KOPT-K1 (cell line): ENCODE measurements around the gene TASP1.
"Not testable (repeated sequence)": the region's sequence is repeated elsewhere in the genome, so short reads cannot be mapped to it uniquely, and the experiment has no call there.

Experiments
- H3K27ac ChIP-seq: fragments of 200-600 bp; sonication (generic); 2 replicates; pipeline ENCODE4 v1.5.1; 2016; ENCODE audit warnings: antibody characterized with exemption, mild to moderate bottlenecking, low read depth, low read length; ENCODE audit not compliant: poor library complexity, severe bottlenecking
- H3K36me3 ChIP-seq: fragments of 200-600 bp; sonication (generic); 2 replicates; pipeline ENCODE4 v1.5.1; 2017; ENCODE audit warnings: antibody characterized with exemption, mild to moderate bottlenecking, low read length, moderate library complexity; ENCODE audit not compliant: insufficient read depth
- H3K9me3 ChIP-seq: fragments of 200-600 bp; sonication (generic); 2 replicates; pipeline ENCODE4 v1.5.1; 2017; ENCODE audit warnings: antibody characterized with exemption, low read length, mild to moderate bottlenecking; ENCODE audit not compliant: insufficient read depth, poor library complexity, severe bottlenecking

TASP1 gene

DNA sequence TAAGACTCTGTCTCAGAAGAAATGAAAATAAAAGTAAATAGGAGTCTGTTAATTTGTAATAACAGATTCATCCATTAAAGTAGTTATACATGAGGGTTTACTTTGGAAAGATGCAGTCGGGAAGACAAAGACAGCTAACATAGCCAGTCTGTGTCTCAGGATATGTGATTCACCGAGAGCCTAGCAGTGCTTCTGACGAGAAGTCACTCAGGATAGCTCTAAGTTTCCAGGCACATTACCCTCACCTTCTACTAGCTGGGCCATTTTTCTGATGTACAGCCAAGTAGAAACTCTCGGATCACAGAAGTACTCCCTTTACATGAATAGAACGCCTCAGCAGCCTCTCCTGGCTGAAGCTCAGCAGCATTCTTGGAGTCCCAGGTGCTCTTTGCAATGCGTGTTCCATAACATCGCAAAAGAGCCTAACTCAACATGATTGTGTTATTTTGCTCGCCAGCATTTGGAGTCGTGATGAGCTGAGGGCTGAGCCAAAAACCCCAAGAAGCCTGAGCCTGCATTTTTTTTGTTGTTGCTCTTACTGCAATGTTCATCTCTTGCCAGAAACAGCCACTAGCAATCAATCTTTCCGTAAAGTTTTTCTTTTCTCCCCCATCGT is 22.4 kb upstream of the TASP1 start:
- no peaks in the 10 kb centered on the region for H3K9me3 ChIP-seq
- H3K36me3 ChIP-seq: no peaks in the 10 kb centered on the region

DNA sequence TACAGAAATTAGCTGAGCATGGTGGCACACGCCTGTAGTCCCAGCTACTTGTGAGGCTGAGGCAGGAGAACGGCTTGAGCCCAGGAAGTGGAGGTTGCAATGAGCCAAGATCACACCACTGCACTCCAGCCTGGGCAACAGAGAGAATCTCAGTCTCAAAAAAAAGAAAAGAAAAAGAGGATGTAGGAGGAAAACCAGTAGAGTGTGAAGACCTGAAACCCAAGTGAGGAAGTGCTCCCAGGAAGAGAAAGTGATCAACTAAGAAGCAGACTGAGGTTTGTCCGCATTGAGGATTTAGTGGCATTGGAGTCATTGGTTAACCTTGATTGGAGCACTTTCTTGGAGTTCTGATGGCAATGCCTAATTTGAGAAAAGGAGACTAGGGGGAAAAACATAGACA is 20.6 kb upstream of the TASP1 start:
- no peak overlapping the region for H3K27ac ChIP-seq
- no peaks in the 10 kb centered on the region for H3K9me3 ChIP-seq
- H3K36me3 ChIP-seq: no peaks in the 10 kb centered on the region

More for the DNA sequence above, 22.4 kb upstream of the TASP1 start:
- no peak overlapping the region for H3K27ac ChIP-seq

DNA sequence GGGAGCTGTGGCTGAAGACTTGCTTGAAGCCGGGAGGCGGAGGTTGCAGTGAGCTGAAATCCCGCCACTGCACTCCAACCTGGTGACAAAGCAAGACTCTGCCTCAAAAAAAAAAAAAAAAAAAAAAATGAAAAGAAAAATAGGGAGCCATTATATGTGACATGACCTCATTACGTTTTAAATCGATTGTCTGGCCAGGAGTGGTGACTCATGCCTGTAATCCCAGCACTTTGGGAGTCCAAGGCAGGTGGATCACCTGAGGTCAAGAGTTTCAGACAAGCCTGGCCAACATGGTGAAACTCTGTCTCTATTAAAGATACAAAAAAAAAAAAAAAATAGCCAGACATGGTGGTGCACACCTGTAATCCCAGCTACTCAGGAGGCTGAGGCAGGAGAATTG is 19.3 kb upstream of the TASP1 start:
- not testable (repeated sequence) for H3K36me3 ChIP-seq, H3K27ac ChIP-seq, H3K9me3 ChIP-seq

DNA sequence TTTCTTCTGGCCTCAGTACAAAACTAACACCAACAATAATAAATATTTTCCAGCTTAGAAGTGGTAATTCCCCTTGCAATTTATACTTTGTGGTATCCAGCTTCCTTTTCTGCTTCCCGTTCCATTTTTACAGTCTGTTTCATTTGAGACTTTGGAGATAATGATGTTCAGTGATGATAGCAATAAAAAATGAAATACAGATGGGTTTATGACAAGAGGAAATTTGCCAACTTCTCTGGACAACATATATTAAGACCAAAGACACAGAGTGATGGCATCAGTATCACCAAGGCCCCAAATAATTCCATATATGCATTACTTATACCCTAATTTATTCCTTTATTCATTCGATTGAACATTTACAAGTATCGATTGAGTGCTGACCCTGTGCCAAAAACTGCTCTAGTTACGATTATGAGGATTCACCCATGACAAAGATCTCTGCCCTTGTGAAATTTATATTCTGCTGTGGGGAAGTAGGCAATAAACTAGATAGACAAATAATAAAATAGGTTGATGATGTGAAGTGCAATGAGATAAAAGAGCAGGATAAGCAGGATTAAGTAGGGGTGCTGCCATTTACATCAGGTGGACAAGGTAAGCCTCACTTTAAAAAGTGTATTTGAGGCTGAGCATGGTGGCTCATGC is 18.1 kb upstream of the TASP1 start:
- H3K27ac ChIP-seq: no peak overlapping the region
- H3K36me3 ChIP-seq: no peaks in the 10 kb centered on the region
- no peaks in the 10 kb centered on the region for H3K9me3 ChIP-seq

DNA sequence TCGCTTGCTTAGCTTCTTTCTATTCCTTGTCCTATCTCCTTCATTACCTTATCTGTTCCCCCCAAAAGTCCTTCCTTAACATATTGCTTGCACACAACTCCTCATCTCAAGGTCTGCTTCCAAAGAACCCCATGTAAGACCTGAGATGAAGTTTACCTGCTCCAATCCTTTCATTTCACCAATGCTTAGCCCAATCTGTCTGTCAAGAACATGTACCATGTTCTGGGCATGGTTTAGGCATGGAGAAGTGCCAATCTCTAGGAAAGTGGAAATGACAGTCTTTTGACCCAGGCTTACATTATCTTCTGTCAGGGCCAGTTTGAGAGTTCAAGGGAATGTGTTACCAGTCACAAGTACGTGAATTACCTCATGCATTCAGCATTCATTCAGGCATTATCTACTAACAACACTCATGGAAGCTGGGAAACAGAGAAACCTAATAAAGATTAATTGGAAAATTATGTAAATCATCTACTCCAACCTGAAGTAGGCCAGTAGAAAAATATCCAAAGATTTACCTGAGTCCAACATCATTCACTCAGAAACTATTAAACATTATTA is 15.8 kb upstream of the TASP1 start:
- H3K27ac ChIP-seq: no peak overlapping the region
- H3K36me3 ChIP-seq: no peaks in the 10 kb centered on the region
- no peaks in the 10 kb centered on the region for H3K9me3 ChIP-seq

DNA sequence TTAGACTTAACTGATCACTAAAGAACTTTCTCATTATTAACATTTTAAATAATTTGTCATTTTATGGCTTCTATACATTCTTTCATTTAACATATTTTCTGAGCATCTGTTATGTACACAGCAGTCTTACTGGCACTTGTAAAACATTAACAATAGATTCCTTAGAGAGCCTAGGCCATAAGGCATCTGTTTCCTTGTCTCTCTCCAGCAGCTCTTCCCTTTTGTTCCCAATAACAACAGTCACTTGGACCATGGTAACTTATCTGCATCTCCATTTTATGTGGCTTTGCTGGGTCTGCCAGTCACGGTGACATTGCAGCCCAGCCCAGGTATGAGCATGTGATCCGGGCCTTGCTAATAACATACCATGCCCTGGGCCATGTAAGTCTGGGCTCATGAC is 11.7 kb upstream of the TASP1 start:
- Histone ChIP-seq H3K9me3 (no peaks in the 10 kb centered on the region), H3K27ac (no peak overlapping the region), H3K36me3 (no peaks in the 10 kb centered on the region)

DNA sequence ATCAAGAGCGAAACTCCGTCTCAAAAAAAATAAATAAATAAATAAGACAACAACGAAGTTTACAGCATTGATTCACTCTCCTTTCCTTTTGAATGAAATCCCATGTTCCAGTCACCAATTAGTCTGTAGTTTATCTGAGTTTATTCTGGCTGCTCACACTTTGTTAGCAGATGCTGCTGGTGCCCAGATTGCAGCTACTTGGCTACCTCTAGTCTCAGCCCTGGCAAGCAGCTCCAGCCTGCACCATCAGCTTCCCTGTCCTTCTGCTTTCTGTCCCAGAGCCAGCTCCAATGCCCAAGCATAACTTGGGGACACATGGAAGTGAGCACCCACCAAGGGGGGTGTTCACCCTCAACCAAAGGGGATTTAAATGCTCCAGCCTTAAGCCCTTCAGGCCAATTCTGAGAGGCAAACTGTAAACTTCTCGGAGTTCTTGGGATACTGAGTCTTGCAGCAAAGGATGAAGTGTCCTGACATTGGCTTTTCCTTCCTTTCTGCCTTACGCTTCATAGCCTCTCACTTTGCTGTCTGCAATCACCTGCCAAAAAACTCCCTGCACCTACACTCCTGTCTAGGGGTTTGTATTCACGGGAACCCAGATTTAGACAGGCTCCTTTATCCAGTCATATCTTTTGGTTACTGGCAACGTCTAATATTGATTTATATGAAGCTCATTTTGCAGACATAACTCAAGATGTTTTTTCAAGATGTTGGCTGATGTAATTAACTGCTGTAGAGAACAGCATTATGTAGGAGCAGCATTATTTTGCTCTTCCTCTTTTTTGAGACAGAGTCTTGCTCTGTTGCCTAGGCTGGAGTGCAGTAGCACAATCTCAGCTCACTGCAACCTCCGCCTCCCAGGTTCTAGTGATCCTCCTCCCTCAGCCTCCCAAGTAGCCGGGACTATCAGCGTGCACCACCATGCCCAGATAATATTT is 9.8 kb upstream of the TASP1 start:
- H3K9me3 ChIP-seq: peaks cover 4% of the 10 kb centered on the region
- H3K36me3 ChIP-seq: no peaks in the 10 kb centered on the region
- H3K27ac ChIP-seq: no peak overlapping the region

DNA sequence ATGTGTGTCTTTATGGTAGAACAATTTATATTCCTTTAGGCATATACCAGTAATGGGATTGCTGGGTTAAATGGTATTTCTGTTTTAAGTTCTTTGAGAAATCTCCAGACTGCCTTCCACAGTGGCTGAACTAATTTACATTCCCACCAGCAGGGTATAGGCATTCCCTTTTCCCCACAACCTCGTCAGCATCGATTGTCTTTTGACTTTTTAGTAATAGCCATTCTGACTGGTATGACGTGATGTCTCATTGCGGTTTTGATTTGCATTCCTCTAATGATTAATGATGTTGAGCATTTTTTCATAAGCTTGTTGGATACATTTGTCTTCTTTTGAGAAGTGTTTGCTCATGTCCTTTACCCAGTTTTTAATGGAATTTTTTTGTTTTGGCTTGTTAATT is 5.3 kb upstream of the TASP1 start:
- Histone ChIP-seq H3K36me3 (no peaks in the 10 kb centered on the region), H3K27ac (no peak overlapping the region), H3K9me3 (peaks cover 4% of the 10 kb centered on the region)

DNA sequence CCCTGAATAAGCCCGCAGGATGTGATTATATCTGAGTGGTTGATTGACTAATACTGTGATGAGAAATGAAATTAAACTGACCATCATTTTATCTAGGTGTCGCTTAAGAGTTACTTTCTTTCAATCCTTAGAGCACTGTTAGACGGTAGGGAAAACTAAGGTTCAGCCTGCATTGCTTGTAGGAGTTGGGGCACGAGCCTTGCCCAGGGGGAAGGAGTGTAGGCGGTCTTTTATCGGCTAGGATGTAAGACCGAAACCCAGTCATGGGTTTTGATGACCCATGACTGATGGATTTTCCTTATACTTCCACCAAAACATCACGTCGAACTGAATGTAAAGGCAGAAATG is 392 bp upstream of the TASP1 start:
- H3K36me3 ChIP-seq: no peaks in the 10 kb centered on the region
- H3K9me3 ChIP-seq: no peaks in the 10 kb centered on the region
- peak overlapping the region; percentile 63 for H3K27ac ChIP-seq

DNA sequence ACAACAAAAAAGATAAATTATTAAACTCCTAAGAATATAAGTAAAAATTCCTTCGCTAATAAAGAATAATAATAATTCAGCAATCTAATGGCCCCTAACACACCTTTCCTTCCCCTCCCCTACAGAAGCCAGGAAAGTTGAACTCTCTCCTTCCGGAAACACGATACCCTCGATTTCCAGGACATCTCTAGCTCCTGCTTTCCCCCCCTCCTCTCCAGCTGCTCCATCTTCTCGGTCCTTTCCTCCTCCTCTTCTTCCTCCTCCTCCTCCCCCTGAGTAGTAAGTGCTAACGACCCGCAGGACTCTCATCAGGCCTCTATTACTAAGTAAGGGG is 603 bp downstream of the TASP1 start:
- no peaks in the 10 kb centered on the region for H3K9me3 ChIP-seq
- peak overlapping the region; percentile 63 for H3K27ac ChIP-seq

DNA sequence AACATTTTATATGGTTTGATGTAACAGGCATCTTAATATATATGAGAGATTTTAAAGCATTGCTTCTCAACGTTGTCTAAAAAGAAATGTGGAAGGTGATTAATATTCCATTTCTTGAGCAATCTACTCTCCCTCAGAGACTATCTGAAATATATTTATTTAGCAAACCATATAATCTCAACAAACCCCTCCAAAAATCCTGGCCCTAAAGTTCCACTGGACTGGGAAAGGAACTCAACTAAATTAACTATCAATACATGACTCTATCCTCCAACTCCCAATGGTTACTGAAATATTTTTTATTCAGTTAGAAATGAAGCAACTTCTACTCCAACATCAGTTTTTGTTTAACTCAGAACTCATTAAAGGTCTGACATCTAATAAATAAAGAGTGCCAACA is 6.3 kb downstream of the TASP1 start:
- Histone ChIP-seq H3K9me3 (no peaks in the 10 kb centered on the region), H3K36me3 (peaks cover 25% of the 10 kb centered on the region)

More for the DNA sequence above, 603 bp downstream of the TASP1 start:
- no peaks in the 10 kb centered on the region for H3K36me3 ChIP-seq

DNA sequence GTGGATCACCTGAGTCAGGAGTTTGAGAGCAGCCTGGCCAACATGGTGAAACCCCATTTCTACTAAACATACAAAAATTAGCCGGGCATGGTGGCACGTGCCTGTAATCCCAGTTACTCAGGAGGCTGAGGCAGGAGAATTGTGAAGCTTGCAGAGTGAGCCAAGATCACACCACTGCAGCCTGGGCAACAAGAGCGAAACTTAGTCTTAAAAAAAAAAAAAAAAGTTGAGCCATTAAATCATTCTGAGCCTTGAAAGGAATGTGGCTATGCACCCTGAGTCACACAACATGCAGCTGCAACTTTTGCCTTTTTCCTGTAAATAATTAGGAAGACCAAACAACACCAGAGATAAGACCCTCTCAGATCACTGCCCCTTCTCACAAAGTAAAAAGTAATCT is 11.2 kb downstream of the TASP1 start:
- H3K9me3 ChIP-seq, H3K27ac ChIP-seq: not testable (repeated sequence)
- H3K36me3 ChIP-seq: peaks cover 58% of the 10 kb centered on the region

More for the DNA sequence above, 6.3 kb downstream of the TASP1 start:
- no peak overlapping the region for H3K27ac ChIP-seq

DNA sequence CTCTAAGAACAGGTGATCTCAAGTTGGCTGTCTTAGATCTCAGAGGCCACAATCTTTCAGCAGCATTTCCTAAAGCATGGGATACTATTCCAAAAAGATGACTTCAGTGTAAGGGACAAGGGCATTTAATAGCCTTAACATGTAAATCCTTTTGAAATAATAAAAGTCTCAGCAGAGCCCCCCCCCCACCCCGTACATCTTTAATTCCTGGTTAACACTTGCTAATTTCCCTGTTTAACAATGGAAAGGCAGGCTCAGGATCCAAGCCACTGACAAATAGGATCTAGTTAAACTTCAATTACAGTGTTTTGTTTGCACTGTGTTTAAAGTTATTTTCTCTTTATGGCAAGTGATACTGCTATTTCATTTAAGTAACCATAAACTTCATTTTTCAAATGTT is 12.0 kb downstream of the TASP1 start:
- Histone ChIP-seq H3K27ac (no peak overlapping the region), H3K9me3 (no peaks in the 10 kb centered on the region), H3K36me3 (peaks cover 66% of the 10 kb centered on the region)

DNA sequence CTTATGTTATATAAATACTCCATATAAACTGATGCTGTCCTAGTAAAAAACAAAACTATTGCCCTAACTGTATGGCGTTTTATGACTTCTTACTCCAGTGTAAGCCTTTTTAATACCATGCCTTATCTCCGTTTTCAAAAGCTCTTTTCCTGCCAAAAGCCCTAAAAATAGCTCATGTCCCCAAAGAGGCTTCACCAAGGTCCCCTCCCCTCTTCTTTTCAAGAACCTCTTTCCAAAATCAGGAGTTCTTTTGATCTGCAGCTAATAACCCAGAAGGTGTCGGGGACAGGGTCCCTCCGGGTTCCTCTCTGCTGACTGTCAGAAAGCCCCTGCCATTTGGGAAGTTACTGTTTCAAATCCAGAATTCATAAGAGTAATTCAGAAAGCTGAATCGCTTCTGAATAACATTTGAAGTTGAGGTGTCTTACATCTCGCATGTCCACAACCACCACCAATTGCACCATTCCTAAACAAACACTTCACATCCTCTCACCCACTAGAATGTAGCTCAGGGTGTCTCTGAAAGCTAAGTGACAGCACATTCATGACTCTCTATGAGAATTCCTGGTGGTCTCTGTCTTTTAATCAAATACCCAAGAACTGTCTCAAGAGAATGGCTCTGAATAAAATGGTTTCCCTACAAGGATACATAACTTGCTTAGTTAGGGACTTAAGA is 13.3 kb downstream of the TASP1 start:
- Histone ChIP-seq H3K27ac (no peak overlapping the region), H3K36me3 (peaks cover 68% of the 10 kb centered on the region), H3K9me3 (no peaks in the 10 kb centered on the region)

DNA sequence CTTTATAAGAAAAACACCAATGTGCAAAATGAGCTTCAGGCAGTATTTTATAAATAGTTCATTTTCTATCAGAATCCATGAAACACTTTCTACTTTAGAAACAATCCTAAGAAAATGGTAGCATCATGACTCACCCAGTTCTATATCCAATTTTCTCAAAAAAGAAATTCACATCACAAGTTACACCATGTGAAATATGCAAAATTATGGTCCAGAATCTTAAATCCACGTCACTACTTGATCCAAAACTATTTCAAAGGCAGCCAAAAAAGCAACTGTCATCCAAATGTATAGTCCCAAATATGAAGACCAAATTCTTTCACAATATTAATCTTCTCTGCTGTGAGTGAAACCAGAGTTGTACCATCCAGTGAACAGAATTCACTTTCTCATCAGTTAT is 19.3 kb downstream of the TASP1 start:
- H3K27ac ChIP-seq, H3K9me3 ChIP-seq: not testable (repeated sequence)
- peaks cover 41% of the 10 kb centered on the region for H3K36me3 ChIP-seq
